Bronchial epithelial cell (primary cell): ENCODE results near the gene CEP131. TPM values are rescaled to one million over a fixed set of nuclear protein-coding genes. Genes with fewer than 3 reads are reported as not detected.

ENCODE experiments used
- DNase-seq: peaks from one replicate; pipeline ENCODE4 v3.0.0-alpha.2; 2010; ENCODE audit warnings: low read depth
- FAIRE-seq: peaks from 2 replicates; lab custom pipeline; 2011; peaks lifted over from hg19 to GRCh38; lab: Jason Lieb, UNC
- H3K27me3 ChIP-seq: 2 replicates; pipeline ENCODE4 v1.5.1; 2011; ENCODE audit warnings: low read length; ENCODE audit not compliant: control insufficient read depth, insufficient read depth
- H3K36me3 ChIP-seq: 2 replicates; pipeline ENCODE4 v1.5.1; 2011; ENCODE audit warnings: low read length; ENCODE audit not compliant: control insufficient read depth, insufficient read depth
- H3K4me3 ChIP-seq: 2 replicates; pipeline ENCODE4 v1.5.1; 2011; ENCODE audit warnings: mild to moderate bottlenecking, low read depth, low read length, control low read depth
- CTCF ChIP-seq: IDR thresholded peaks from 2 replicates; pipeline ENCODE4 v1.5.1; 2011; ENCODE audit warnings: mild to moderate bottlenecking, moderate library complexity, low read length, control low read depth, inconsistent platforms; ENCODE audit not compliant: insufficient read depth, severe bottlenecking
- total RNA-seq: library from RNA; depleted of rRNA; stranded (reverse); fragments of >200 nt; gene quantifications from 2 replicates; pipeline ENCODE4 v1.2.1, GENCODE V29; 2014

CEP131 gene
- total RNA-seq, 1 donor from 2014 or later = 9.2 TPM

DNA sequence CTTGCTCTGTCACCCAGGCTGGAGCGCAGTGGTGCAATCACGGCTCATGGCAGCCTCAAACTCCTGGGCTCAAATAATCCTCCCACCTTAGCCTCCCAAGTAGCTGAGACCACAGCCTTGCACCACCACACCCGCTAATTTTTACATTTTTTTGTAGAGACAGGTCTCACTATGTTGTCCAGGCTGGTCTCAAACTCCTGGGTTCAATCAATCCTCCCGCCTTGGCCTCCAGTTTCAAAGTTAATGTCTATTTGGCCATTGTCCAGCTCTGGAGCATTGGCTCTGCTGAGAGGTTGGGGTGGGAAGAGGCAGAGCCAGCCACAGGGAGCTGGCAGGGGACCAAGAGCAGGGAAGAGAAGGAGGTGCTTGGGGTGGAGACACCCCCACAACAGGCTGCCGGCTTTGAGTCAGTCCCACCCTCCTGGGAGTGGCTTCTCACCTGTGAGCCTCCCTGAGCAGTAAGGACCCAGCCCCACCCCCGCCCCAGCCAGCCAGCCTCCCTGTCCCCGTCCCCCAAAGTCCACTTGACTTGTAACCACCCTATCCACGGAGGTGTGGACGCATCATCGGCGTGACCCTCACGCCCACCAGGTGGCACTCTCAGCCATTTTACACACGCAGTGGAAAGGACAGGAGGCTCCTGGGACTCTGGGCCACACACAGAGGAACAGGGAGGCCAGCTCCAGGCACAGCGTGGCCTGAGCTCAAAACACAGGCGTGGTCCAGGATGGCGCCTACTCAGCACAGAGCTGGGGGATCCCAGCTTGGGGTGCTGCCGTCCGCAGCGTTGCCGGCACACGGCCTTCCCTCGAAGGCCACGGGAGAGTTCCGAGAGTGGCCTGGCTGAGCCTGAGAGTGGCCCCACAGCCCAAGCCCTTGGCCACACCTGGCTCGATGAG is 80.2 kb downstream of the CEP131 start:
- DNase-seq (peak; percentile 55), FAIRE-seq (no peak)

DNA sequence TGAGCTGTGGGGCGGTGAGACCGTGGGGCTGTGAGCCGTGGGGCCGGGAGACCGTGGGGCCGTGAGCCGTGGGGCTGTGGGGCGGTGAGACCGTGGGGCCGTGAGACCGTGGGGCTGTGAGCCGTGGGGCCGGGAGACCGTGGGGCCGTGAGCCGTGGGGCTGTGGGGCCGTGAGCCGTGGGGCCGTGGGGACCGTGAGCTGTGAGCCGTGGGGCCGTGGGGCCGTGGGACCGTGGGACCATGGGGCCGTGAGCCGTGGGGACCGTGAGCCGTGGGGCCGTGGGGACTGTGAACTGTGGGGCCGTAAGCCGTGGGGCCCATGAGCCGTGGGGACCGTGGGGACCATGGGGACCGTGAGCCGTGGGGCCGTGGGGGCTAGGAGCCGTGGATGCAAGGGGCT is 82.1 kb downstream of the CEP131 start:
- Histone ChIP-seq H3K36me3 (no peaks in the 10 kb centered on the region), H3K4me3 (no peak overlapping the region), H3K27me3 (peaks cover 1% of the 10 kb centered on the region)
- FAIRE-seq (no peak), DNase-seq (no peak)
- no peak for TF ChIP-seq CTCF

More for the DNA sequence above, 80.2 kb downstream of the CEP131 start:
- Histone ChIP-seq H3K4me3 (no peak overlapping the region), H3K36me3 (no peaks in the 10 kb centered on the region), H3K27me3 (peaks cover 1% of the 10 kb centered on the region)
- TF ChIP-seq CTCF = peak; percentile 65

DNA sequence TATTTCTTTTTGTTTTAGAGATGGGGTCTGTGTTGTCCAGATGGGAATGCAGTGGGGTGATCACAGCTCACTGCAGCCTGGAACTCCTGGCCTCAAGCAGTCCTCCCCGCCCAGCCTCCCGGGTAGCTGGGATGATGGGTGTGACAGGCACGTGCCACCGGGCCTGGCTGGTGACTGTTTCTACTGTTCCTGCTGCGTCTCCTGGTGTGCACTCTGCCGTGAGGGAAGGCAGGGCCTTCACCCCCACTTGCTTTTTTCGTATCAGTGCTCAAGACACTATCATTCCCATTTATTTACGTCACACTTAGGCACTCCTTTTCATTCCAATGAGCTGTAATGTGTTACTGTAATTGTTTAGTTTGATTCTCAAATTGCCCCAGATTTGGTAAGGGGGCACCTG is 82.7 kb downstream of the CEP131 start:
- H3K36me3 ChIP-seq = no peaks in the 10 kb centered on the region
- no peak overlapping the region for H3K4me3 ChIP-seq
- FAIRE-seq = no peak
- TF ChIP-seq CTCF = no peak
- DNase-seq = no peak
- H3K27me3 ChIP-seq = no peaks in the 10 kb centered on the region

Other genes with a start within 250 kb of the CEP131 start
- gene CHMP6, start 231.1 kb downstream of the CEP131 start, total RNA-seq = 5.8 and 8.6 TPM in 2 replicates
- gene BAIAP2, start 187.8 kb downstream of the CEP131 start, total RNA-seq = 48.7 and 60.3 TPM in 2 replicates
- not detected in 2 replicates for gene PVALEF, start 57.5 kb downstream of the CEP131 start, total RNA-seq
- gene AATK, start 56.7 kb downstream of the CEP131 start, total RNA-seq = 0.51 and 0.79 TPM in 2 replicates
- gene TEPSIN, start 16.1 kb upstream of the CEP131 start, total RNA-seq = 5.8 and 7.8 TPM in 2 replicates
- 31.6 and 49.2 TPM in 2 replicates for gene NDUFAF8, start 16.4 kb upstream of the CEP131 start, total RNA-seq
- 35.5 and 49.2 TPM in 2 replicates for gene SLC38A10, start 72.3 kb upstream of the CEP131 start, total RNA-seq
- gene BAHCC1, start 172.5 kb upstream of the CEP131 start, total RNA-seq = 0.79 and 1.8 TPM in 2 replicates